ENCODE measurements around the gene ABCC12. TPM values are rescaled to one million over a fixed set of nuclear protein-coding genes. Genes with fewer than 3 reads are reported as not detected.

ABCC12 gene
- polyA plus RNA-seq (2011; rRNA removed), result not detected in 2 replicates
- not detected in 2 replicates for polyA minus RNA-seq (2011; rRNA and poly(A)+ RNA removed)

DNA sequence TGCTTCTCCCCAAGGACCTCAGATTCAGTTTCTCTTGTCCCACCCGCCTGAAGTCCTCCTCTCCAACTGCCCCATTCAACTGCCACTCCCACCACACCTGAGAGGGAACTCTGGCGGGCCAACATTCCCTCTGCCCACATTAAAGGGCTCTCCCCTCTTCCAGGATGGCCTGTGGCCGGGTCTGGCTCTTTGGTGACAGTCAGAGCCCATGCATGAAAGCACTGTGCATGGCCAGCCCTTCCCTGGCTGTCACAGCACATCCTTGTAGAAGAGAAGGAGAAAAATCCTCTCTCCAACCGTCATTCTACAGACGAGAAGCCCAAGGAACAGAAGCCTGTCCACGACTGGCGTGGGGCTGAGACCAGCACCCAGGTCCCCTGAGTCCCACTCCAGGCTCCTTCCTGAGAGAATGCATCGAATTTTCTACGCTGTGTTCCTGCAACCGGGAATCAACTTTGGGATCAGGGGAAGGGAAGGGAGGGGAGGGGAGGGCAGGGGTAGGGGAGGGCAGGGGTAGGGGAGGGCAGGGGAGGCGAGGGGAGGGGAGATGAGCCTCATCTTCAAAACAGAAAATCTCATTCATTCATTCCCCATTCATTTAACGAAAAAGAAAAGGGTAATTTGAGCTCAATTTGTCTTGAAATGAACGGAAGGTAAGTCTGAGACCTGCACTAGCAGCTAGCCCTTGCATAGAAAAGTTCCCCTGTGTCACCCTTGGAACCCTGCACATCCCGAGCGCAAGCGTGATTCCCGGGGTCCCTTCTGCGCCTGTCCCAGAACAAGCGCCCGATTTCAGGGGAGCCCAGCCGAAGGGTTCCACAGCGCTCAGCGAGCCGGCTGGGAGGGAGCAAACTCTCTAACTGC, at the start of gene ABCC12:
ABCC12 (minus strand) TSS at position 68 of the 864 bp plus-strand sequence. CDS start 9,569 bp downstream, outside the sequence.
- POLR2A ChIA-PET, result no interaction called here
- no peak within 1 kb of the TSS for H3K4me3 ChIP-seq (ENCODE audit: low read depth, low read length)
- no peak for TF ChIP-seq CTCF (IDR thresholded peaks at IDR 0.05; ENCODE audit: insufficient read depth, low read depth, low read length)
- H3K27me3 ChIP-seq (ENCODE audit: control insufficient read depth, insufficient read depth, low read length), result no peaks in the 10 kb centered on the region; the same call in 1 of the 2 replicates
- CTCF ChIA-PET, result interaction anchor here (0.7 to 7.4 kb wide), 6 partner anchors 8 to 1119 kb away, joined by 3 to 69 read pairs (median 6); partner anchors contain the start of gene NETO2
- no peaks in the 10 kb centered on the region for H3K36me3 ChIP-seq (ENCODE audit: control insufficient read depth, insufficient read depth, low read length)
- DNase-seq (ENCODE audit: low read depth), result no peak

DNA sequence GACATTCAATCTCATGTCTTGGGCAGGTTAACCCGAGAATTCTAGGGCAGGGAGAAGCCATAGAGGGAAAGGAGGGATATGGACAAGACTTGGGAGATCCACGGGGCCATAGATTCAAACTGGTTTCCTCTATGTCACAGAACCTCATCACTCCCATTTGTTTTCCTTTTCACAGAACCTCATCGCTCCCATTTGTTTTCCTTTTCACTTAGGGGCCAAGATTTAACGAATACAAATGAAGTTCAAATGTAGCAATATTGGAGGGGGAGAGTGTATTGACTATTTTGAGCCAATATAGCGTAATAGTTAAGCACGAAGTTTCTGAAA, 49.0 kb upstream of the ABCC12 start:
- no peak for TF ChIP-seq CTCF (IDR thresholded peaks at IDR 0.05; ENCODE audit: insufficient read depth, low read depth, low read length)
- Histone ChIP-seq H3K36me3 (ENCODE audit: control insufficient read depth, insufficient read depth, low read length) (no peaks in the 10 kb centered on the region), H3K4me3 (ENCODE audit: low read depth, low read length) (no peak overlapping the region), H3K27me3 (ENCODE audit: control insufficient read depth, insufficient read depth, low read length) (peaks cover 2% of the 10 kb centered on the region)
- ChIA-PET CTCF (no interaction called here), POLR2A (no interaction called here)
- DNase-seq (ENCODE audit: low read depth), result no peak

- Histone ChIP-seq H3K4me3 (ENCODE audit: low read depth, low read length) (no peak overlapping the region), H3K27me3 (ENCODE audit: control insufficient read depth, insufficient read depth, low read length) (peaks cover 2% of the 10 kb centered on the region), H3K36me3 (ENCODE audit: control insufficient read depth, insufficient read depth, low read length) (no peaks in the 10 kb centered on the region)
- no peak for TF ChIP-seq CTCF (IDR thresholded peaks at IDR 0.05; ENCODE audit: insufficient read depth, low read depth, low read length)
- CTCF ChIA-PET, result no interaction called here
- DNase-seq (ENCODE audit: low read depth), result no peak
- POLR2A ChIA-PET, result no interaction called here
Measured at GRCh38 chr16:48203974-48204824, 48.4 kb upstream of the ABCC12 start.

- ChIA-PET POLR2A (no interaction called here), CTCF (no interaction called here)
- H3K36me3 ChIP-seq (ENCODE audit: control insufficient read depth, insufficient read depth, low read length), result no peaks in the 10 kb centered on the region
- H3K4me3 ChIP-seq (ENCODE audit: low read depth, low read length), result no peak overlapping the region
- TF ChIP-seq CTCF (IDR thresholded peaks at IDR 0.05; ENCODE audit: insufficient read depth, low read depth, low read length), result no peak
- no peak for DNase-seq (ENCODE audit: low read depth)
- no peaks in the 10 kb centered on the region for H3K27me3 ChIP-seq (ENCODE audit: control insufficient read depth, insufficient read depth, low read length)
Measured at GRCh38 chr16:48201515-48202201, 45.9 kb upstream of the ABCC12 start.

Measured in BJ (cell line).